ENCODE results near the gene SMAD5.

DNA sequence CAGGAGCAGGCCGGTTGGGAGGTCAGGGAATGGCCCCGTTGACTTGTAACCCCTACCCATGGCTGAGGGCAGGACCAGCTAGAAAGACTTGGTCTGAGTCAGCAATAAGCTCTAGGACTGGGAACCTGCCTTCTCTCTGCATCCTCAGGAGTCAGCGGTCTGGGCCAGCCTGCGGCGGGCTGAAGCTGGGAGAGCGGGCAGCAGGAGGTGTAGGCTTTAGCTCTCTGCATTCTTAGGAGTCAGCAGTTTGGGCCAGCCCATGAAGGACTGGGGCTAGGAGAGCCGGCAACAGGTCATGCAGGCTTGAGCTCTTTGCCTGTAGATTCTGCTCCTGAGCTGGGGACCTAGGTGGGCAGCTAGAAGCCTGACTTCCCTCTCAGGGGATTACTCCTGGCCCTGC, 66.8 kb downstream of the SMAD5 start:
- TF ChIP-seq POLR2AphosphoS5 (IDR thresholded peaks at IDR 0.05; ENCODE audit: low read depth, low read length) (no peak), POLR2A (IDR thresholded peaks at IDR 0.05; ENCODE audit: low read depth, low read length) (no peak), TAF1 (IDR thresholded peaks at IDR 0.05; ENCODE audit: borderline replicate concordance, low read depth, low read length) (no peak)
